ENCODE results near the gene SP100.
"Not testable (repeated sequence)": the region's sequence is repeated elsewhere in the genome, so short reads cannot be mapped to it uniquely, and the experiment has no call there.

Gene SP100

GRCh38 chr2:230416061-230416721 lies at the start of gene SP100:
TSS of gene SP100 (plus strand) at chr2:230416201. CDS start at chr2:230416297, 96 bp downstream.
- H3K27me3 Mint-ChIP-seq, result no peaks in the 10 kb centered on the region
- H3K27ac Mint-ChIP-seq, result peak within 1 kb of the TSS; percentile 98
- peak within 1 kb of the TSS; percentile 97 for H3K4me3 Mint-ChIP-seq
- no peaks in the 10 kb centered on the region for H3K9me3 Mint-ChIP-seq
- H3K36me3 Mint-ChIP-seq, result peaks cover 16% of the 10 kb centered on the region
- peaks cover 80% of the 10 kb centered on the region for H3K4me1 Mint-ChIP-seq

GRCh38 chr2:230382108-230382507 lies 33.9 kb upstream of the SP100 start:
- Mint-ChIP-seq H3K27ac (no peak overlapping the region), H3K27me3 (no peaks in the 10 kb centered on the region), H3K9me3 (no peaks in the 10 kb centered on the region), H3K36me3 (peaks cover 28% of the 10 kb centered on the region), H3K4me3 (no peak overlapping the region), H3K4me1 (peaks cover 28% of the 10 kb centered on the region)

GRCh38 chr2:230383453-230383852 lies 32.5 kb upstream of the SP100 start:
- Mint-ChIP-seq H3K27ac (no peak overlapping the region), H3K4me3 (no peak overlapping the region), H3K27me3 (no peaks in the 10 kb centered on the region), H3K36me3 (peaks cover 23% of the 10 kb centered on the region), H3K9me3 (no peaks in the 10 kb centered on the region), H3K4me1 (peaks cover 17% of the 10 kb centered on the region)

GRCh38 chr2:230384986-230385385 lies 31.0 kb upstream of the SP100 start:
- Mint-ChIP-seq H3K27me3 (no peaks in the 10 kb centered on the region), H3K9me3 (no peaks in the 10 kb centered on the region), H3K4me1 (peaks cover 1% of the 10 kb centered on the region), H3K36me3 (peaks cover 30% of the 10 kb centered on the region), H3K27ac (no peak overlapping the region), H3K4me3 (no peak overlapping the region)

GRCh38 chr2:230394301-230394700 lies 21.7 kb upstream of the SP100 start:
- Mint-ChIP-seq H3K9me3 (no peaks in the 10 kb centered on the region), H3K27me3 (no peaks in the 10 kb centered on the region), H3K36me3 (peaks cover 66% of the 10 kb centered on the region), H3K27ac (no peak overlapping the region), H3K4me3 (no peak overlapping the region), H3K4me1 (peaks cover 4% of the 10 kb centered on the region)

GRCh38 chr2:230398698-230399097 lies 17.3 kb upstream of the SP100 start:
- peaks cover 48% of the 10 kb centered on the region for H3K36me3 Mint-ChIP-seq
- H3K27me3 Mint-ChIP-seq, H3K9me3 Mint-ChIP-seq, H3K4me1 Mint-ChIP-seq, H3K4me3 Mint-ChIP-seq, H3K27ac Mint-ChIP-seq: not testable (repeated sequence)

GRCh38 chr2:230400041-230400440 lies 16.0 kb upstream of the SP100 start:
- Mint-ChIP-seq H3K27ac (peak overlapping the region; percentile 72), H3K36me3 (peaks cover 44% of the 10 kb centered on the region), H3K27me3 (no peaks in the 10 kb centered on the region), H3K4me3 (no peak overlapping the region), H3K4me1 (peaks cover 4% of the 10 kb centered on the region), H3K9me3 (no peaks in the 10 kb centered on the region)

GRCh38 chr2:230400454-230400853 lies 15.5 kb upstream of the SP100 start:
- Mint-ChIP-seq H3K27me3 (no peaks in the 10 kb centered on the region), H3K4me1 (peaks cover 4% of the 10 kb centered on the region), H3K4me3 (no peak overlapping the region), H3K36me3 (peaks cover 40% of the 10 kb centered on the region), H3K9me3 (no peaks in the 10 kb centered on the region), H3K27ac (peak overlapping the region; percentile 72)

- H3K27ac Mint-ChIP-seq, H3K4me3 Mint-ChIP-seq, H3K9me3 Mint-ChIP-seq, H3K4me1 Mint-ChIP-seq, H3K27me3 Mint-ChIP-seq: not testable (repeated sequence)
- H3K36me3 Mint-ChIP-seq, result peaks cover 34% of the 10 kb centered on the region
Measured at GRCh38 chr2:230401026-230401425, 15.0 kb upstream of the SP100 start.

- H3K4me3 Mint-ChIP-seq, result no peak overlapping the region
- H3K27ac Mint-ChIP-seq, result no peak overlapping the region
- no peaks in the 10 kb centered on the region for H3K27me3 Mint-ChIP-seq
- H3K4me1 Mint-ChIP-seq, result peaks cover 17% of the 10 kb centered on the region
- no peaks in the 10 kb centered on the region for H3K9me3 Mint-ChIP-seq
- peaks cover 30% of the 10 kb centered on the region for H3K36me3 Mint-ChIP-seq
Measured at GRCh38 chr2:230403746-230404145, 12.3 kb upstream of the SP100 start.

GRCh38 chr2:230405824-230406223 lies 10.2 kb upstream of the SP100 start:
- no peaks in the 10 kb centered on the region for H3K9me3 Mint-ChIP-seq
- peaks cover 26% of the 10 kb centered on the region for H3K36me3 Mint-ChIP-seq
- peak overlapping the region; percentile 55 for H3K27ac Mint-ChIP-seq
- H3K4me1 Mint-ChIP-seq, result peaks cover 35% of the 10 kb centered on the region
- no peak overlapping the region for H3K4me3 Mint-ChIP-seq
- no peaks in the 10 kb centered on the region for H3K27me3 Mint-ChIP-seq

- Mint-ChIP-seq H3K9me3 (no peaks in the 10 kb centered on the region), H3K27ac (peak overlapping the region; percentile 65), H3K27me3 (no peaks in the 10 kb centered on the region), H3K4me1 (peaks cover 57% of the 10 kb centered on the region), H3K4me3 (no peak overlapping the region), H3K36me3 (peaks cover 18% of the 10 kb centered on the region)
Measured at GRCh38 chr2:230408244-230408842, 7.7 kb upstream of the SP100 start.

GRCh38 chr2:230409316-230409715 lies 6.7 kb upstream of the SP100 start:
- Mint-ChIP-seq H3K4me1 (peaks cover 66% of the 10 kb centered on the region), H3K36me3 (peaks cover 12% of the 10 kb centered on the region), H3K27ac (peak overlapping the region; percentile 35)

GRCh38 chr2:230410263-230410662 lies 5.7 kb upstream of the SP100 start:
- Mint-ChIP-seq H3K27ac (peak overlapping the region; percentile 35), H3K36me3 (peaks cover 7% of the 10 kb centered on the region), H3K4me3 (no peak overlapping the region), H3K27me3 (no peaks in the 10 kb centered on the region), H3K9me3 (no peaks in the 10 kb centered on the region), H3K4me1 (peaks cover 76% of the 10 kb centered on the region)

More at GRCh38 chr2:230409316-230409715, 6.7 kb upstream of the SP100 start:
- not testable (repeated sequence) for H3K27me3 Mint-ChIP-seq, H3K9me3 Mint-ChIP-seq, H3K4me3 Mint-ChIP-seq

- Mint-ChIP-seq H3K9me3 (no peaks in the 10 kb centered on the region), H3K27ac (peak overlapping the region; percentile 97), H3K4me1 (peaks cover 83% of the 10 kb centered on the region), H3K4me3 (peak overlapping the region; percentile 96), H3K27me3 (no peaks in the 10 kb centered on the region), H3K36me3 (peaks cover 7% of the 10 kb centered on the region)
Measured at GRCh38 chr2:230410861-230411569, 5.0 kb upstream of the SP100 start.

Measured in activated naive CD4-positive, alpha-beta T cell treated with anti-CD3 and anti-CD28 coated beads, Interleukin-2, amount 50 U/mL, for 24 hours (primary cell).